SH-SY5Y (cell line): ENCODE data around the gene KBTBD4.

Experiments
- GATA2 ChIP-seq: IDR thresholded peaks from 2 replicates; pipeline ENCODE4 v1.6.1; 2011; ENCODE audit warnings: mild to moderate bottlenecking, low read depth, low read length
- GATA3 ChIP-seq: IDR thresholded peaks from 2 replicates; pipeline ENCODE4 v1.6.1; 2011; ENCODE audit warnings: low read depth, mild to moderate bottlenecking, low read length, moderate library complexity

The KBTBD4 gene

DNA sequence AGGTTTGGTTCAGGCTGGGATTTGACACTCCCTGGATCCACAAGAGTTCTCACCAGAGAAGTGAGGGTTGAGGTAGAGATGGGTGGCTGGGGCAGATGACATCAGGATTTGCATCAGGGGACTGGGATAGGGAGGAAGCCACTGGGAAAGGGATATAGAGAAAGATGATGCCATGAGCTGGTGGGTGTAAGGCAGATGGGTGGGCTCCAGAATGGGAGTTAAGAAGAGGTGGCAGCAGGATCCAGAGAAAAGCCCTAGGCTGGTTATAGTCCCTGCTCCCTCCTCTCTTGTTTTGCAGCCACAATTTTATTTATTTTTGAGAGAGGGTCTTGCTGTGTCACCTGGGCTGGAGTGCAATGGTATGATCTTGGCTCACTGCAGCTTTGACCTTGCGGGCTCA is 17.2 kb upstream of the KBTBD4 start:
- TF ChIP-seq GATA2 (no peak), GATA3 (no peak)

DNA sequence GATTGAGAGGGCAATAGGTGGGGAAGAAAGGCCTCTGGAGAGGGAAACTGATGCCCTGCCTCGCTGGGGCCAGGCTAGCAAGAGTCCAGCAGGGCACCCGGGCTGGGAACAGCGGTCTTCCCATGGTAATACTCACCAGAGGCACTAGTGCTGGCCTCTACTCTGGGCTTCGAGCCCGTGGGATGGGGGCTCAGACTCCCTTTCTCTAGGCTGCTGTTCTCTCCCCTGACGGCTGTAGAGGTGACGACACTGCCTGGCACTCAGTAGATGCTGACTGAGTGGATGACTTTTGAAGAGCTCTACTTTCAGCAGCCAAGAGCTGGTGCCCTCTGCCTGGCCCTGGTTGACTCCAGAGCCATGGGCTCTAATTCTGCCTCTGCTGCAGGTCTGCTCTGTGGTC is 16.3 kb upstream of the KBTBD4 start:
- TF ChIP-seq GATA2 (no peak), GATA3 (no peak)

DNA sequence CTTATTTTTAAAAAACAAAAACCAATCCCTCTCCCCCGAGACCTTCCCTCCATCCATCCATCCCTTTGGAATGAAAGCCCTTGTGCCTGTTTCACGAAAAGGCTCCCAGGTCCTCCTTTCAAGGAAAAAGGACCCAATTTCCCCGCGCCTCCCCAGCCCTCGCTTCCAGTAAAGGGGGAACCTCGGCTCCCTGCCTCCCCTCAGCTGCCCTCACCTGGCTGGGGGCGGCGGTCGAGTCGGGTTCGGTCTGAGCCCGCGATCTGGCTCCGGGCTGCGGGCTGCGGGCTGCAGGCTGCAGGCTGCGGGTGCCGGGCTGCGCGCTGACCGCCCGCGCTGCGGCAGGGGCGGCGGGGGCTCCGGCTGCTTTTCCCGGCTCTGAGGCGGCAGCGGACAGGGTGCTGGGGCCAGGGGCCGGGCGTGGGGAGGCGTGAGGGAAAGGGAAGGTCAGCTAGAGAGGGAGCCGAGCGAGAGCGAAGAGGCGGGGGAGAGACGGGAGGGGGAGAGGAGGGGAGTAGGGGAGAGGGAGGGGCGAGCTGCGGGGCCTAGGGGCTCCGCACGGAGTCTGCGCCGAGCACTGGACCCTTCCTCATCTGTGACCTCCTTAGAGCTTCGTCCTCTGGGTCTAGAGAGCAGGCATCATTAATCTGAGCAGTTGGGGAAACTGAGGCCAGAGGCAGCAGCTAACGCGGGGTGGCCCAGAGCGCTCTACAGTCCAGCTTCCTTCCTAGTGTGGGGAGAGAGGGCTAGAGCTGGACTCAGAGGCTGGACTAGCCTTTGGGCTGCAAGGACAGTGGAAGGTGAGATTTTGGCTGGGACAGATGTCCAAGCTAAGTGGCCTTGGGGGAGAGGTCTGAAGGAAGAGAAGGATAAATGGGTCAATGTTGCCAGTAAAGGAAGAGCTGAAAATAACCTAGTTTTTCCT is 15.4 kb upstream of the KBTBD4 start, which contains the start of gene C1QTNF4:
Gene C1QTNF4, minus strand, starts transcription at position 478 of the 922 bp plus-strand sequence. CDS start 3,601 bp downstream, outside the sequence.
- TF ChIP-seq GATA3 = no peak
- TF ChIP-seq GATA2 = no peak

DNA sequence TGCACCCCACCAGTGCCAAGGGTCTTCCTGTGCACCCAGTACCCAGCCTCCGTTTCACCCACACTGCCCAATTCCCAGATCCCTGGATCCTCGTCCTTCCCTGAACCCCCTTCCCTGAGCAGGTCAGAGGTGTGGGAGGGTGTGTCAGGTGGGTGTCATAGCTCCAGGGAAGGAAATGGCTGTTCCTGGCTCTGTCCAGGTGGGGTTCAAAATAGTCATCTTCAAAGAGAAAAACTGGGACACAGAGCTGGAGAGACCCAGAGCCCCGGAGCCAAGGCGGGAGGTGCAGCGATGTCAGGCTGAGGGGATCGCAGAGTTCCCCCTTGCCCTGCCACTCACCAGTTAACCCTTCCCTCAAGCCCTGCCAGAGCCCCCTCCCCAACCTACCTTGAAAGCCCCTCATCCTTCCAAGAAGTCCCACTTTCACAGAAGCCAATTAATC is 14.7 kb upstream of the KBTBD4 start:
- TF ChIP-seq GATA3 (no peak), GATA2 (no peak)

DNA sequence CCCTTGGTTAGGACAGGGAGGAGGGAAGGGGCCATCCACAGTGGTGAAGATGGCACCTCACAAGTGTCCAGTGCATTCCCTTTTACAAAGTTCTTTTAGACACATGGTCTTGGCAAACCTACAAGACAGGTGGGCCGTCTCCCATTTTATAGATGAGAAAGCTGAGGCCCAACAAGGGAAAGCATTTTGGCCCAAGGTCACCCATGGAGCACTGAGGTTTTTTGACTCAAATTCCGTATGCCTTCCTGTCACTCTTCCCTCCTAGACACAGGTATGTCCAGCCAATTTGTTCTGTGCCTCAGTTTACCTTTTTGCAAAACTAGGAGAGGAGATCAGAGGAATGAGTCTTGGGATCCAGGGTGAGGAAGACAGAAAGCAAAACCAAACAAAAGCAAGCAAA is 14.2 kb upstream of the KBTBD4 start:
- TF ChIP-seq GATA3 = no peak
- no peak for TF ChIP-seq GATA2

DNA sequence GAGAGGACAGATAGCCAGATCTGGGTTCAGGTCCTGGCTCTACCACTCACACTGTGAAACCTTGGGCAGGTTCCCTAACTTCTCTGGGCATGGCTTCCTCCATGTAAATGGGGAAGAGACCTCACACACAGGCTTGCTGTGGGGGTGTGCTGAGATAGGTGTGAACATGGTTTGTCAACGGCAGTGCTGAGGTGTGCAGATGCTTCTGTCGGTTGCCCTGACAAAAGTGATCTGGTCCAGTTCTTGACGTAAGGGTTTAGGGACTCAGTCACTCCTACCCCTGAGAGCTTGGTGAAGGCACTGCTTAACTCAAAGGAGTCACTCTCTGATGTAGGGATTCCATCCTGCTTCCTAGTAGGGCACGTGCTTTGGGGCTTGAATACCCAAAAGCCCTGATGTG is 13.5 kb upstream of the KBTBD4 start:
- TF ChIP-seq GATA2 (no peak), GATA3 (no peak)

DNA sequence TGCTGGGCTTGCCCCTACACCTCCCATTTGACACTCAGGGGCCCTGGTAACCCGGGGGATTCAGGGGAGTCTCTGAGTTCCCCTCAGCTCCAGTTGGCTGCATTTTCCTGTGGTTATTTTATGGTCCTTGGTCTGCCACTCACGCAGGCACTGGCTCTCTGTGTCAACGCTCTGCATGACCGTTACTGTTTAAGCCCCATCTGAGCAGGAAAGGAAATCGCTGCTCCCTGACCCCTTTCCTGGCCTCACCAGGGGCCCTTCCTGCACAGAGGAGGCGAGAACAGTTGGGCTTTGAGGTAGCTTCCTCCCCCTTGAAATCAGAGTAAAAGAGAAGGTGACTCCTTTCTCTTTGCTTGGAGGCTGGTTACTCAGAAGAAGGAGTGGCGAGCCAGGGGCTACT is 13.0 kb upstream of the KBTBD4 start:
- TF ChIP-seq GATA3 (no peak), GATA2 (no peak)

DNA sequence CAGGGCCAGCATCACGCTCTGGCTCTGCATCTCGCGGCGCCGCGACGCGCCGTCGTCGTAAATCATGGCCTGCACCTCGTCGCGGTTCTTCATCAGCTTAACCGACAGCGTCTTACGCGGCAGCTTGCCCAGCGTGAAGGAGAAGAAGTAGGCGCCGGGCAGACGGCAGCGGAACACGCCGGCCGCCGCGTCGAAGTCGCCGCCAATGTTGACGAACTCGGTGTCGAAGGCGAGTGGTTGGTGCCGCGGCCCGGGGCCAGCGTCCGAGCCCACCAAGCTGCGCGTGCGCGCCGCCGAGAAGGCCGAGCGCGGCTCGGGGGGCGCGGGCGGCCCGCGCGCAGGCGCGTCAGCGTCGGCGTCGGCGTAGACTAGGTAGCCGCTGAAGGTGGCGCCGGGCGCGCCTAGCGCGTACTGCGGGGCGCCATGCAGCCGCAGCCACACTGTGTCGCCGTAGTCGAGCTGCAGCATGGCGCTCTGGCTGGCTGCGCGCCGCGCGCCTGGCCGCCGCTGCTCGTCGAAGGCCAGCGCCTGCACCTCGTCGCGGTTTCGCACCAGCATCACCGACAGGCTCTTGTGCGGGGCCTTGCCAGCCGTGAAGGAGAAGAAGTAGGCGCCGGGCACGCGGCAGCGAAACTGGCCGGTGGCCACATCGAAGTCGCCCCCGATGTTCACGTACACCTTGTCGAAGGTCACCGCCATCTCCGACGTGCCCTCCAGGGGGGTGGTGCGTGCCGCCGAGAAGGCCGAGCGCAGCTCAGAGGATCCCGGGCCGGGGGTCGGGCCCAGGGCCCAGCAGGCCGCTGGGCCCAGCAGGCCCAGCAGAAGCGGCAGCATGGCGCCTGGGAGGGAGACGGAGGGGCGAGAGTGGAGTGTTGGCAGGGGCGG is 11.4 kb upstream of the KBTBD4 start:
- TF ChIP-seq GATA2 (no peak), GATA3 (no peak)

DNA sequence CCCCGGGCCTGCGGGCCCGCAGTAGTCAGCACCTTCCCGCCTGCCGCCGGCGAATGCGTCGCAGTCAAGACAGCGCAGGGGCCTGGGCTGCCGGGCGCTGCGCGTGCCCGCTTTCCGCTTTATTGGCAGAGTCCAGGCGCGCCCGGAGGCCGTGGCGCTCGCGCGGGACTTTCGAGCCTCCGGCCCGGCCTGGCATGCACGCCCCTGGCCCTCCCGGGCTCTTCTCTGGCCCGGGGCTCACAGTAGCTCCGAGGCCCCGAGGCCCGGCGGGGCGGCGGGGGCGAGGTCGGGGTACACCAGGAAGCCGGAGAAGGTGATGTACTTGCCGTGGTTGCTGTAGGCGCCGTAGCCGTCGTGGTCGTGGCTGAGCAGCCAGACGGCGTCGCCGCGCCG is 10.8 kb upstream of the KBTBD4 start:
- no peak for TF ChIP-seq GATA2
- TF ChIP-seq GATA3 = no peak

DNA sequence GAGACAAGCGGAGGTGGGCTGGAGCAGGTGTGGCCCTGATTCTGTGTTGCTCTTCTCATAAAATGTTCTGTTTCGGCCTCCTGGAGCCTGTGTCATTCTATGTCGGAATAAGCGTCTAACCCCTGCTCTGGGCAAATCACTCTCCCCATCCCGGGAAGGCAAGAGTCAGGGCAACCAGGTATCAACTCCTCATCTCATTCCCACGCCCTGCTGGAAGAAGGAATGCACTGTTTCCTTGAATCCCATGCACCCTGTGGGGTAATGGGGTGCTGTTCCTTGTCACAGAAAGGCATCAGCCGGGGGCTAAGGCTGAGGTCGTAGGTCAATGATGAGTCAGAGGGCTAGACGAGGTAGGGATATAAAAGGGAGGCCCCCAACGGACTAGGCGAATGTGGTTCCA is 10.3 kb upstream of the KBTBD4 start:
- TF ChIP-seq GATA2 (no peak), GATA3 (no peak)

DNA sequence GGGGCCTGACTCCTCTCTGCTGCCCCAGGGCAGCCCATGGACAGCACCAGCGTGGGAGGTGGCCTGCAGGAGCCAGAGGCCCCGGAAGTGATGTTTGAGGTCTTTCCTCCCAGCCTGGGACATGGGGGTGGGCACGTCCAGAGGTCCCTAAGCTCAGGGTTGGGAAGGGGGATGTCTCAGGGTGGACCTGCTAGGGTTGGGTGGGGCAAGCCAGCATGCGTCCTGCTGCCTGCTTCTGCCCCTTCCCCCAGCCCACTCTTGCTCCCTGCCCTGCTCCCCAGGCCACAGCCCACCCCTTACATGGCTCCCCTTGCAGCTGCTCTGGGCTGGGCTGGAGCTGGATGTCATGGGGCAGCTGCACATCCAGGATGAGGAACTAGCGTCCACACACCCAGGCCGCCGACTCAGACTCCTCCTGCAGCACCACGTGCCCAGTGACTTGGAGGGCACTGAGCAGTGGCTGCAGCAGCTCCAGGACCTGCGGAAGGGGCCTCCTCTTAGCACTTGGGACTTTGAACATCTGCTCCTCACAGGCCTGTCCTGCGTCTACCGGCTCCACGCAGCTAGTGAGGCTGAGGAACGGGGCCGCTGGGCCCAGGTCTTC is 9.1 kb upstream of the KBTBD4 start:
- TF ChIP-seq GATA2 (no peak), GATA3 (no peak)

DNA sequence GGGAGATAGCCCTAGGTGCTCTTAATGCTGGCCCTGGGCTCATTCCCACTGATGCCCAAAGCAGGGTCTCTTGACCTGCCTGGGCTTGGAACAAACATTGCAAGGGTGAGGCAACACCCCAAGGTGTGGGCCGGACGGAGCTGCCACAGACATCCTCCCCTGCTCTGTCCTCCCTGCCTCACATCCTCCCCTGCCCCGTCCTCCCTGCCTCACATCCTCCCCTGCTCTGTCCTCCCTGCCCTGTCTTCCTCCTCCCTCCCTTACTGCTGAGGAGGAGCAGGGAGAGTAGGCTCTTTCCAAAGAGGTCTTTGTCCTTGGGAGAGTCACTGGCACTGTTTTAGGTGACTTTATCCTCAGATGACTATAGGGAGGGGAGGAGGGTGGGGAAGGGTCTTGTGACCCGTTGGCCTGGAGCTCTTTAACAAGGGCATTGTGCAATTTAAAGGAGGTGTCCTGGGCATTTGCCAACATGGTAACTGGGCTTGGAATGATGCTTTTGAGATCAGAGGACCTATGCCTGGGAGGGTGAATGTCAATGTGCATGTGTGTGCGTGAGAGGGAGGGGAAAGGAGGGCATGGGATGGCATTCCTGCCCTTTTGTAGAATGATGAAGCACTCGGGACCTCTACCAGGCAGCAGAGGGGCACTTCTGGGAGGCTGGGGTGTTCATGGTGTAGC is 8.4 kb upstream of the KBTBD4 start:
- no peak for TF ChIP-seq GATA2
- no peak for TF ChIP-seq GATA3

DNA sequence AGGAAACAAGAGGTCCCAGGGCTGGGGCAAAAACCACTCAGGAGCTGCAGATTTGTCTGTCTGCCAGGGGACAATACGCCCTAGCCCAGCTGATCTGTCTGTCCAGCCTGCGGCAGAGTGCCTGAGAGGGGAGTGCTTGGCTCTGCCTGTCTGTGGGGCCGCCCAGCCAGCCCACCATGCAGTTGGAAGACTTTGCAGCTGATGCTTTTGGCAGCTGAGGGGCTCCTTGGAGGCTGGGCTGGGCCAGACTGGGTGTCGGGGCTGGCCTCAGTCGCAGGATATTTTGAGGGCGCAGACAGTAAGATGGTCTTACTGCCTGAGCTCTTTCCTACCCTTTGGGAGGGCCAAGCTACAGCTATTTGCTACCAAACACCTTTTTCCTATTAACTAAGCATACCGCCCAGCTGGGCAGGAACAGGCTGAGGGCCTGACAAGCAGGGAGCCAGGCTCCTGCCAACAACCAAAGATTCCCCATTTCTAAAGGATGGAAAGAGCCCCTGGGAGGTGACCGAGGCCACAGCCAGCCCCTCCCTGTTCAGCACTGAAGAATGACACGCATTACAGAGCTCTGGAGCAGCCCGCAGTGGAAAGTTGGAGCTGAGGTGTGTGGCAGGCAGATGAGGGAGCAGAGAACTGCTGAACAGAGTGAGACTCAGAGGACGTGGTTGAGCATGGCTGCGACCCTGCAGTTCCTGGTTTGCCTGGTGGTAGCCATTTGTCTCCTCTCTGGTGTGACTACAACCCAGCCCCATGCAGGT is 7.5 kb upstream of the KBTBD4 start, which contains the start of gene FAM180B:
Gene FAM180B, plus strand, starts transcription at position 581 of the 758 bp plus-strand sequence. Its CDS starts 91 bp downstream, at position 672.
- no peak for TF ChIP-seq GATA3
- TF ChIP-seq GATA2 = no peak

DNA sequence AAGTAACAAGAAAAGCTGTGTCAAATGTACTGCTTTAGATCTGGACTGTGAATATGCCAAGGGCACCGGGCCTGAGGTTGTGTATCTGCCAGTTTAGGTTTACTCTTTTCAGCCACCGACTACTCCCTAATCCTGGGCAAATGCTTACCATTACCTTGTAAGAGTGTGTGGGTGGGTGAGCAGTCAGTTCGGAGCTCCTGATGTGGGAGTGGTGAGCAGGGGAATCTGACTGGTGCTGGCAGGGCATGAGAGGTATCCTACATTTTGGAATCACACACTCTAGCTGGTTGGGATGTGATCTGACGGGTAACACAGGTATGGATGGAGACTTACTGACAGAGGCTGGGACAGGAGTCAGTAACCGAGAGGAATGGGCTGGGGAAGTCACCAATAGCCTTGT is 5.1 kb upstream of the KBTBD4 start:
- TF ChIP-seq GATA2 = no peak
- no peak for TF ChIP-seq GATA3
